Neuronal stem cell (in vitro differentiated cells): ENCODE data around the gene KCNK18.
"Not testable (repeated sequence)": the region's sequence is repeated elsewhere in the genome, so short reads cannot be mapped to it uniquely, and the experiment has no call there.

Source experiments
- DNase-seq: peaks from one replicate; pipeline ENCODE4 v3.0.0-alpha.2; 2013; ENCODE audit warnings: low spot score
- H2AFZ ChIP-seq: one replicate; pipeline ENCODE4 v1.6.1; 2013; ENCODE audit warnings: mild to moderate bottlenecking, low read length, inconsistent platforms
- H2AK5ac ChIP-seq: 2 replicates; pipeline ENCODE4 v1.6.1; 2013; ENCODE audit warnings: low read depth, mild to moderate bottlenecking, inconsistent platforms, low read length, moderate library complexity, mixed read lengths
- H2BK120ac ChIP-seq: 2 replicates; pipeline ENCODE4 v1.6.1; 2013; ENCODE audit warnings: low read depth, mild to moderate bottlenecking, inconsistent platforms, low read length, moderate library complexity, mixed read lengths
- H2BK12ac ChIP-seq: one replicate; pipeline ENCODE4 v1.6.1; 2013; ENCODE audit warnings: low read length, inconsistent platforms
- H2BK15ac ChIP-seq: 2 replicates; pipeline ENCODE4 v1.6.1; 2013; ENCODE audit warnings: mild to moderate bottlenecking, low read length, inconsistent platforms, mixed read lengths
- H2BK5ac ChIP-seq: one replicate; pipeline ENCODE4 v1.6.1; 2013; ENCODE audit warnings: inconsistent platforms, mild to moderate bottlenecking, low read length, moderate library complexity
- H3K14ac ChIP-seq: one replicate; pipeline ENCODE4 v1.6.1; 2013; ENCODE audit warnings: low read length, inconsistent platforms
- H3K18ac ChIP-seq: 2 replicates; pipeline ENCODE4 v1.6.1; 2013; ENCODE audit warnings: low read length, inconsistent platforms
- H3K23ac ChIP-seq: 2 replicates; pipeline ENCODE4 v1.6.1; 2013; ENCODE audit warnings: low read depth, mild to moderate bottlenecking, mixed read lengths, low read length, inconsistent platforms; ENCODE audit not compliant: poor library complexity
- H3K27ac ChIP-seq: replicated peaks from 3 replicates; pipeline ENCODE4 v1.5.1; 2013; ENCODE audit warnings: low read length, inconsistent platforms
- H3K27me3 ChIP-seq, 3 experiments: 2 replicates each; pipeline ENCODE4 v1.6.1; 2013; ENCODE audit warnings: low read length in 3 of 3, mild to moderate bottlenecking in 2 of 3, inconsistent platforms in 1 of 3, low read depth in 1 of 3, mixed read lengths in 1 of 3, moderate library complexity in 1 of 3; ENCODE audit not compliant: control insufficient read depth in 3 of 3, insufficient read depth in 3 of 3
- H3K36me3 ChIP-seq, 2 donors: replicated peaks in 1 of 2; 2 replicates each; pipeline ENCODE4 v1.6.1; 2013; ENCODE audit warnings: low read length in 2 of 2; ENCODE audit not compliant: control insufficient read depth in 2 of 2, insufficient read depth in 2 of 2
- H3K4ac ChIP-seq: 2 replicates; pipeline ENCODE4 v1.6.1; 2013; ENCODE audit warnings: inconsistent platforms, mild to moderate bottlenecking, low read length, moderate library complexity
- H3K4me1 ChIP-seq, 2 donors: 1 replicate in 1 of 2; 2 replicates in 1 of 2; pipeline ENCODE4 v1.6.1; 2013; ENCODE audit warnings: low read length in 2 of 2, low read depth in 1 of 2; ENCODE audit not compliant: control insufficient read depth in 2 of 2, insufficient read depth in 1 of 2
- H3K4me2 ChIP-seq: one replicate; pipeline ENCODE4 v1.6.1; 2013; ENCODE audit warnings: mild to moderate bottlenecking, low read length, inconsistent platforms; ENCODE audit not compliant: insufficient read depth, poor library complexity, severe bottlenecking
- H3K4me3 ChIP-seq, 2 donors: 2 replicates each; pipeline ENCODE4 v1.5.1; 2013; ENCODE audit warnings: low read length in 2 of 2, mild to moderate bottlenecking in 2 of 2, inconsistent platforms in 1 of 2, moderate library complexity in 1 of 2
- H3K79me1 ChIP-seq: one replicate; pipeline ENCODE4 v1.6.1; 2013; ENCODE audit warnings: low read depth, mild to moderate bottlenecking, inconsistent platforms, low read length, moderate library complexity
- H3K9ac ChIP-seq: one replicate; pipeline ENCODE4 v1.6.1; 2013; ENCODE audit warnings: mild to moderate bottlenecking, low read depth, low read length, inconsistent platforms; ENCODE audit not compliant: poor library complexity
- H3K9me3 ChIP-seq, 2 donors: replicated peaks in 1 of 2; 2 replicates each; pipeline versions ENCODE3 to v1.6.1; 2013; ENCODE audit warnings: low read length in 2 of 2, mild to moderate bottlenecking in 2 of 2, inconsistent platforms in 1 of 2, low read depth in 1 of 2, mixed read lengths in 1 of 2, moderate library complexity in 1 of 2; ENCODE audit not compliant: control insufficient read depth in 2 of 2, insufficient read depth in 1 of 2
- H4K8ac ChIP-seq: one replicate; pipeline ENCODE4 v1.6.1; 2013; ENCODE audit warnings: low read depth, mild to moderate bottlenecking, inconsistent platforms, low read length, moderate library complexity
- H4K91ac ChIP-seq: one replicate; pipeline ENCODE4 v1.6.1; 2013; ENCODE audit warnings: low read length, low read depth, mild to moderate bottlenecking, inconsistent platforms; ENCODE audit not compliant: poor library complexity
- WGBS, 2 donors: extraction: QIAGEN DNeasy Blood & Tissue Kit; methylation state at CpG; one replicate each; pipeline ENCODE4 v1.1.7; 2013; ENCODE audit warnings: missing lambda C conversion rate in 2 of 2, mixed read lengths in 1 of 2; ENCODE audit not compliant: insufficient read length in 2 of 2, insufficient replicate concordance in 1 of 2; ENCODE audit errors: extremely low coverage in 2 of 2; 5-methylcytosine and 5-hydroxymethylcytosine counted together

Gene KCNK18

GRCh38 chr10:117224881-117225280 is 27.6 kb downstream of the KCNK18 start:
- Histone ChIP-seq H3K79me1 (no peaks in the 10 kb centered on the region), H2BK15ac (no peak overlapping the region), H3K36me3 (no peaks in the 10 kb centered on the region), H3K9ac (no peak overlapping the region), H3K27ac (no peak overlapping the region), H3K4me2 (no peak overlapping the region), H3K9me3 (peaks cover 0 to 2% of the 10 kb centered on the region in 2 donors), H2AFZ (no peak overlapping the region), H4K8ac (no peak overlapping the region), H4K91ac (no peak overlapping the region), H3K18ac (peak overlapping the region; percentile 67), H2BK120ac (no peak overlapping the region), H3K4me1 (peaks cover 8% of the 10 kb centered on the region in 2 donors), H3K27me3 (no peaks in the 10 kb centered on the region), H3K4me3 (no peak overlapping the region), H2BK12ac (no peak overlapping the region), H3K4ac (no peak overlapping the region), H2BK5ac (no peak overlapping the region), H3K23ac (no peak overlapping the region), H2AK5ac (peak overlapping the region; percentile 71), H3K14ac (no peak overlapping the region)
- DNase-seq = no peak
- WGBS, 2 donors = no CpG with 5 or more reads among the region's 3 CpGs

GRCh38 chr10:117226813-117227451 is 29.6 kb downstream of the KCNK18 start:
- no peak for DNase-seq
- no CpG with 5 or more reads among the region's 10 CpGs for WGBS, 2 donors
- no peaks in the 10 kb centered on the region for H3K27me3 ChIP-seq

GRCh38 chr10:117228210-117228609 is 30.9 kb downstream of the KCNK18 start:
- H3K23ac ChIP-seq = no peak overlapping the region
- H3K27ac ChIP-seq = no peak overlapping the region
- no peak overlapping the region for H2BK5ac ChIP-seq
- no peak overlapping the region for H3K9ac ChIP-seq
- H3K4me2 ChIP-seq = no peak overlapping the region
- DNase-seq = no peak
- no peak overlapping the region for H3K14ac ChIP-seq
- peaks cover 0 to 2% of the 10 kb centered on the region in 2 donors for H3K4me1 ChIP-seq
- H2BK120ac ChIP-seq = no peak overlapping the region
- no peak overlapping the region for H4K91ac ChIP-seq
- no peak overlapping the region for H3K4ac ChIP-seq
- H3K36me3 ChIP-seq = no peaks in the 10 kb centered on the region
- H2BK15ac ChIP-seq = no peak overlapping the region
- peaks cover 0 to 2% of the 10 kb centered on the region in 2 donors for H3K9me3 ChIP-seq
- peaks cover 0 to 1% (median 0%) of the 10 kb centered on the region in 3 experiments for H3K27me3 ChIP-seq
- no peak overlapping the region for H3K4me3 ChIP-seq
- no peak overlapping the region for H3K18ac ChIP-seq
- no peaks in the 10 kb centered on the region for H3K79me1 ChIP-seq
- no peak overlapping the region for H2BK12ac ChIP-seq
- no peak overlapping the region for H4K8ac ChIP-seq
- H2AFZ ChIP-seq = no peak overlapping the region
- no peak overlapping the region for H2AK5ac ChIP-seq

More at GRCh38 chr10:117226813-117227451, 29.6 kb downstream of the KCNK18 start:
- H3K79me1 ChIP-seq = no peaks in the 10 kb centered on the region
- H3K23ac ChIP-seq = no peak overlapping the region
- no peak overlapping the region for H3K4me3 ChIP-seq
- H3K18ac ChIP-seq = no peak overlapping the region
- no peak overlapping the region for H2AK5ac ChIP-seq
- H3K9me3 ChIP-seq = peaks cover 0 to 2% of the 10 kb centered on the region in 2 donors
- no peak overlapping the region for H3K4ac ChIP-seq
- H2BK12ac ChIP-seq = no peak overlapping the region
- H3K9ac ChIP-seq = no peak overlapping the region
- no peak overlapping the region for H4K8ac ChIP-seq
- no peak overlapping the region for H2BK5ac ChIP-seq
- H3K36me3 ChIP-seq = no peaks in the 10 kb centered on the region
- no peak overlapping the region for H3K27ac ChIP-seq
- no peak overlapping the region for H2BK15ac ChIP-seq
- no peak overlapping the region for H2AFZ ChIP-seq
- H3K14ac ChIP-seq = no peak overlapping the region
- no peak overlapping the region for H2BK120ac ChIP-seq
- no peak overlapping the region for H3K4me2 ChIP-seq
- H4K91ac ChIP-seq = no peak overlapping the region
- H3K4me1 ChIP-seq = peaks cover 1 to 4% of the 10 kb centered on the region in 2 donors

- H2BK12ac ChIP-seq, H2BK15ac ChIP-seq, H3K36me3 ChIP-seq, H2AFZ ChIP-seq, H3K23ac ChIP-seq, H3K4me1 ChIP-seq, H3K4ac ChIP-seq, H3K4me3 ChIP-seq, H3K18ac ChIP-seq, H2AK5ac ChIP-seq, H3K27ac ChIP-seq, H2BK5ac ChIP-seq, H4K91ac ChIP-seq, DNase-seq, H2BK120ac ChIP-seq, H3K14ac ChIP-seq, H3K4me2 ChIP-seq, H3K79me1 ChIP-seq, H4K8ac ChIP-seq, H3K9ac ChIP-seq, H3K9me3 ChIP-seq: not testable (repeated sequence)
- peaks cover 0 to 19% (median 0%) of the 10 kb centered on the region in 3 experiments for H3K27me3 ChIP-seq
- WGBS, 2 donors = no CpG with 5 or more reads among the region's 4 CpGs
These were observed 32.8 kb downstream of the KCNK18 start for GRCh38 chr10:117230107-117230506.
